PC-3 (cell line): Measurements from ENCODE around the gene COL4A1.

Experiments used
- EZH2 ChIP-seq: fragments of 300-600 bp; sonication (generic); IDR thresholded peaks from one replicate; pipeline ENCODE4 v1.6.1; 2017; ENCODE audit warnings: antibody characterized with exemption, mild to moderate bottlenecking, low read length; ENCODE audit not compliant: unreplicated experiment
- EZH2phosphoT487 ChIP-seq: fragments of 300-600 bp; sonication (generic); IDR thresholded peaks from 2 replicates; pipeline ENCODE4 v1.6.1; 2018; ENCODE audit warnings: mild to moderate bottlenecking, antibody characterized with exemption, low read length, borderline replicate concordance
- TF ChIP-seq, protein P1 (sequence below): fragments of 300-600 bp; sonication (generic); conservative IDR thresholded peaks from 2 replicates; pipeline ENCODE4 v1.5.1; 2017; ENCODE audit warnings: antibody characterized with exemption, low read depth, mild to moderate bottlenecking, low read length

GRCh38 chr13:110354715-110355473 is 47.9 kb upstream of the COL4A1 start:
- TF ChIP-seq EZH2 (no peak), EZH2phosphoT487 (no peak)
- TF ChIP-seq, protein P1, sequence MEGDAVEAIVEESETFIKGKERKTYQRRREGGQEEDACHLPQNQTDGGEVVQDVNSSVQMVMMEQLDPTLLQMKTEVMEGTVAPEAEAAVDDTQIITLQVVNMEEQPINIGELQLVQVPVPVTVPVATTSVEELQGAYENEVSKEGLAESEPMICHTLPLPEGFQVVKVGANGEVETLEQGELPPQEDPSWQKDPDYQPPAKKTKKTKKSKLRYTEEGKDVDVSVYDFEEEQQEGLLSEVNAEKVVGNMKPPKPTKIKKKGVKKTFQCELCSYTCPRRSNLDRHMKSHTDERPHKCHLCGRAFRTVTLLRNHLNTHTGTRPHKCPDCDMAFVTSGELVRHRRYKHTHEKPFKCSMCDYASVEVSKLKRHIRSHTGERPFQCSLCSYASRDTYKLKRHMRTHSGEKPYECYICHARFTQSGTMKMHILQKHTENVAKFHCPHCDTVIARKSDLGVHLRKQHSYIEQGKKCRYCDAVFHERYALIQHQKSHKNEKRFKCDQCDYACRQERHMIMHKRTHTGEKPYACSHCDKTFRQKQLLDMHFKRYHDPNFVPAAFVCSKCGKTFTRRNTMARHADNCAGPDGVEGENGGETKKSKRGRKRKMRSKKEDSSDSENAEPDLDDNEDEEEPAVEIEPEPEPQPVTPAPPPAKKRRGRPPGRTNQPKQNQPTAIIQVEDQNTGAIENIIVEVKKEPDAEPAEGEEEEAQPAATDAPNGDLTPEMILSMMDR, result no peak
